H1 (cell line): ENCODE data around the gene NME1. TPM values are rescaled to one million over a fixed set of nuclear protein-coding genes. Genes with fewer than 3 reads are reported as not detected.

Source experiments
- CTCF ChIA-PET: fragments of 300-600 bp; sonication (Branson Sonifier 250); formaldehyde crosslinking; loops from one replicate; lab custom pipeline; 2021; ENCODE audit not compliant: partially characterized antibody; lab: Charles Lee
- POLR2A ChIA-PET: fragments of 300-600 bp; sonication (Branson Sonifier 250); formaldehyde crosslinking; loops from one replicate; lab custom pipeline; 2021; ENCODE audit warnings: inconsistent platforms; ENCODE audit not compliant: partially characterized antibody; lab: Charles Lee
- DNase-seq, 2 experiments: peaks; one replicate each; pipeline versions ENCODE4 v3.0.0 to v3.0.0-alpha.2; 2010 to 2022; ENCODE audit warnings: low spot score in 2 of 2, low read depth in 1 of 2, mixed read lengths in 1 of 2
- FAIRE-seq: peaks from 2 replicates; lab custom pipeline; 2011; peaks lifted over from hg19 to GRCh38; lab: Jason Lieb, UNC
- H2AFZ ChIP-seq: 2 replicates; pipeline ENCODE4 v1.8.1; 2012; ENCODE audit warnings: low read length, inconsistent platforms
- H2AK5ac ChIP-seq: 2 replicates; pipeline ENCODE4 v1.6.1; 2013; ENCODE audit warnings: low read depth, low read length
- H2BK120ac ChIP-seq: replicated peaks from 2 replicates; pipeline ENCODE3; 2013; ENCODE audit warnings: low read depth, low read length, inconsistent platforms
- H2BK12ac ChIP-seq: 2 replicates; pipeline ENCODE4 v1.6.1; 2013; ENCODE audit warnings: low read depth, low read length
- H2BK15ac ChIP-seq: 2 replicates; pipeline ENCODE4 v1.6.1; 2013; ENCODE audit warnings: low read length
- H2BK20ac ChIP-seq: 2 replicates; pipeline ENCODE4 v1.6.1; 2013; ENCODE audit warnings: low read length
- H2BK5ac ChIP-seq: 2 replicates; pipeline ENCODE4 v1.6.1; 2013; ENCODE audit warnings: low read depth, low read length
- H3K14ac ChIP-seq: 2 replicates; pipeline ENCODE4 v1.6.1; 2013; ENCODE audit warnings: inconsistent platforms; ENCODE audit not compliant: insufficient read length
- H3K18ac ChIP-seq: 2 replicates; pipeline ENCODE4 v1.6.1; 2013; ENCODE audit warnings: low read length; ENCODE audit errors: extremely low read depth
- H3K23ac ChIP-seq: 2 replicates; pipeline ENCODE4 v1.6.1; 2013; ENCODE audit warnings: inconsistent platforms; ENCODE audit not compliant: insufficient read length
- H3K23me2 ChIP-seq: 2 replicates; pipeline ENCODE4 v1.6.1; 2013; ENCODE audit warnings: low read depth, low read length
- H3K27ac ChIP-seq: 2 replicates; pipeline ENCODE4 v1.6.1; 2011; ENCODE audit warnings: low read depth, low read length, inconsistent platforms
- H3K27me3 ChIP-seq, 4 experiments: replicated peaks in 1 of 4; 1 replicate in 1 of 4; 2 replicates in 3 of 4; pipeline versions ENCODE4 v1.6.1 to v1.8.1; 2011 to 2013; ENCODE audit warnings: low read length in 3 of 4, mild to moderate bottlenecking in 3 of 4, inconsistent platforms in 2 of 4, mixed read lengths in 2 of 4, moderate library complexity in 1 of 4; ENCODE audit not compliant: control insufficient read depth in 3 of 4, insufficient read depth in 3 of 4; ENCODE audit errors: extremely low read depth in 1 of 4
- H3K36me3 ChIP-seq, 4 experiments: 2 replicates each; pipeline versions ENCODE4 v1.6.1 to v1.8.1; 2011 to 2013; ENCODE audit warnings: mild to moderate bottlenecking in 4 of 4, low read length in 3 of 4, moderate library complexity in 2 of 4, control low read depth in 1 of 4, inconsistent platforms in 1 of 4; ENCODE audit not compliant: insufficient read depth in 4 of 4, control insufficient read depth in 2 of 4
- H3K4ac ChIP-seq: replicated peaks from 2 replicates; pipeline ENCODE3; 2013; ENCODE audit warnings: low read length, low read depth, mixed read lengths, inconsistent platforms; ENCODE audit not compliant: insufficient read length
- H3K4me1 ChIP-seq, 4 experiments: replicated peaks in 1 of 4; 1 replicate in 1 of 4; 2 replicates in 3 of 4; pipeline versions ENCODE4 v1.6.1 to v1.8.1; 2011 to 2013; ENCODE audit warnings: low read length in 3 of 4, inconsistent platforms in 2 of 4, mixed read lengths in 1 of 4; ENCODE audit not compliant: insufficient read depth in 4 of 4, control insufficient read depth in 3 of 4
- H3K4me2 ChIP-seq, 2 experiments: 2 replicates each; pipeline versions ENCODE4 v1.6.1 to v1.8.1; 2011 to 2013; ENCODE audit warnings: low read depth in 2 of 2, low read length in 2 of 2, control low read depth in 1 of 2, inconsistent platforms in 1 of 2, mild to moderate bottlenecking in 1 of 2; ENCODE audit not compliant: insufficient read depth in 1 of 2
- H3K4me3 ChIP-seq, 4 experiments: fragments of 200-600, 300-600 bp in 1 of 4; sonication (generic), shearing (Covaris generic), sonication (Bioruptor Twin) in 1 of 4; 2 replicates each; pipeline versions ENCODE4 v1.5.1 to v1.8.1; 2011 to 2016; ENCODE audit warnings: low read length in 4 of 4, low read depth in 3 of 4, control low read depth in 2 of 4, inconsistent platforms in 2 of 4, mild to moderate bottlenecking in 2 of 4, mixed read lengths in 1 of 4, moderate library complexity in 1 of 4; ENCODE audit not compliant: insufficient read depth in 2 of 4; ENCODE audit errors: extremely low read depth in 1 of 4
- H3K56ac ChIP-seq: replicated peaks from 2 replicates; pipeline ENCODE3; 2013; ENCODE audit warnings: low read depth, mild to moderate bottlenecking, mixed read lengths, low read length, inconsistent platforms; ENCODE audit not compliant: insufficient read length
- H3K79me1 ChIP-seq: 2 replicates; pipeline ENCODE4 v1.6.1; 2013; ENCODE audit warnings: low read depth, low read length, control low read depth
- H3K79me2 ChIP-seq, 2 experiments: 2 replicates each; pipeline versions ENCODE4 v1.6.1 to v1.8.1; 2012 to 2013; ENCODE audit warnings: low read length in 2 of 2, mild to moderate bottlenecking in 2 of 2, inconsistent platforms in 1 of 2; ENCODE audit not compliant: insufficient read depth in 2 of 2, control insufficient read depth in 1 of 2
- H3K9ac ChIP-seq, 4 experiments: replicated peaks in 1 of 4; 1 replicate in 1 of 4; 2 replicates in 3 of 4; pipeline versions ENCODE4 v1.6.1 to v1.8.1; 2011 to 2013; ENCODE audit warnings: low read depth in 3 of 4, low read length in 3 of 4, control low read depth in 2 of 4, mild to moderate bottlenecking in 2 of 4, moderate library complexity in 2 of 4, inconsistent platforms in 1 of 4; ENCODE audit errors: extremely low read depth in 1 of 4
- H3K9me3 ChIP-seq, 2 experiments: 2 replicates each; pipeline versions ENCODE4 v1.6.1 to v1.8.1; 2012 to 2013; ENCODE audit warnings: mild to moderate bottlenecking in 2 of 2, moderate library complexity in 2 of 2, control low read depth in 1 of 2, inconsistent platforms in 1 of 2, low read depth in 1 of 2, low read length in 1 of 2, mixed read lengths in 1 of 2; ENCODE audit not compliant: insufficient read depth in 2 of 2
- H4K20me1 ChIP-seq, 2 experiments: replicated peaks in 1 of 2; 2 replicates each; pipeline versions ENCODE3 to v1.8.1; 2011 to 2013; ENCODE audit warnings: inconsistent platforms in 2 of 2, low read length in 2 of 2, mild to moderate bottlenecking in 1 of 2; ENCODE audit not compliant: insufficient read depth in 2 of 2, control insufficient read depth in 1 of 2
- H4K5ac ChIP-seq: 2 replicates; pipeline ENCODE4 v1.6.1; 2013; ENCODE audit warnings: low read length, low read depth, mixed read lengths, inconsistent platforms; ENCODE audit not compliant: insufficient read length
- H4K8ac ChIP-seq: 2 replicates; pipeline ENCODE4 v1.8.0; 2013; ENCODE audit warnings: mild to moderate bottlenecking, moderate library complexity, low read length, inconsistent platforms; ENCODE audit not compliant: insufficient read depth; ENCODE audit errors: extremely low read depth
- H4K91ac ChIP-seq: replicated peaks from 2 replicates; pipeline ENCODE3; 2013; ENCODE audit warnings: low read length, mixed read lengths, inconsistent platforms; ENCODE audit not compliant: insufficient read length
- MAFK ChIP-seq: IDR thresholded peaks from 2 replicates; pipeline ENCODE4 v1.6.1; 2012; ENCODE audit warnings: low read depth, mild to moderate bottlenecking, improper control_type of control experiment, low read length
- NANOG ChIP-seq: IDR thresholded peaks from 2 replicates; pipeline ENCODE4 v1.6.1; 2011; ENCODE audit warnings: low read length, low read depth, mild to moderate bottlenecking, inconsistent platforms; ENCODE audit not compliant: insufficient read depth, poor library complexity, severe bottlenecking
- WGBS, 2 experiments: shearing (Covaris generic) in 1 of 2; methylation state at CpG; one replicate each; pipeline versions ENCODE4 v1.1.6 to v1.1.7; 2013 to 2015; ENCODE audit warnings: low lambda C conversion rate in 2 of 2, mixed read lengths in 2 of 2, inconsistent platforms in 1 of 2, low coverage in 1 of 2, missing lambda C conversion rate in 1 of 2; ENCODE audit not compliant: insufficient replicate concordance in 2 of 2, insufficient coverage in 1 of 2, insufficient read length in 1 of 2; ENCODE audit errors: extremely low coverage in 1 of 2, missing lambda C conversion rate in 1 of 2; 5-methylcytosine and 5-hydroxymethylcytosine counted together
- polyA plus RNA-seq, 7 experiments: library from polyadenylated mRNA; depleted of rRNA in 3 of 7; stranded (reverse) in 5 of 7; unstranded in 2 of 7; fragments of >200 nt in 5 of 7; fragments of 200-250 nt in 2 of 7; gene quantifications; 1 replicate in 5 of 7; 2 replicates in 1 of 7; 4 replicates in 1 of 7; pipeline versions ENCODE4 v1.2.1 to v1.2.3, GENCODE V29; 2011 to 2013; ENCODE audit warnings: missing spikeins in 2 of 7, mixed read lengths in 2 of 7
- total RNA-seq: library from RNA; stranded (reverse); fragmentation: NEBNext Ultra II Directional; extraction: Animal tissue kit (Norgen Biotek cat#: 25700); gene quantifications from 2 replicates; pipeline ENCODE4 v1.2.1, GENCODE V29; 2021

NME1 gene
- total and polyA plus RNA-seq, 2 of the 8 experiments (the other 6 are each of a cell fraction or from before 2014, with no cell fraction given) = 307 to 380 TPM

DNA sequence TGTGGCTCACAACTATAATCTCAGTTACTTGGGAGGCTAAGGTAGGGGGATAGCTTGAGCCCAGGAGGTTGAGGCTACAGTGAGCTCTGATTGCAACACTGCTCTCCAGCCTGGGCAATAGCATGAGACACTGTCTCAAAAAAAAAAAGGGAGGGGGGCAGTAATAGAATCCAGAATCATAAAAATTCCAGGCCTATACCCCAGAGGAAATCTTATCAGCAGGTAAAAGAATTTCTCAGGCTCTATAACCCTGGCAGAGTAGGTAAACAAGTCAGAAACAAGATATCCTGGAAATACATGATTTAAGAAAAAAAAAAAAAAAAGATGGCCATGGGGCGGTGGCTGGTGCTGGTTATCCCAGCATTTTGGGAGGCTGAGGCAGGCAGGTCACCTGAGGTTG, 45.6 kb upstream of the NME1 start:
- no peak overlapping the region for H3K4me2 ChIP-seq
- CTCF ChIA-PET = interaction anchor here (0.6 to 1.2 kb wide), 3 partner anchors 30 to 324 kb away, joined by 3 read pairs; partner anchors contain the start of gene NME1
- H4K91ac ChIP-seq = no peak overlapping the region
- no peak overlapping the region for H2AFZ ChIP-seq
- WGBS, 2 experiments = 100% methylated on average over 1 of the region's 1 CpG; no CpG with 5 or more reads in 1 of the 2 experiments
- no peak overlapping the region for H2AK5ac ChIP-seq
- H3K23ac ChIP-seq = no peak overlapping the region
- no peak overlapping the region for H4K5ac ChIP-seq
- H3K27ac ChIP-seq = no peak overlapping the region
- no peak overlapping the region; the same call in 1 of the 2 replicates for H4K8ac ChIP-seq
- no peak overlapping the region for H2BK5ac ChIP-seq
- FAIRE-seq (no peak), DNase-seq (no peak)
- no peak overlapping the region for H2BK15ac ChIP-seq
- TF ChIP-seq MAFK (no peak), NANOG (no peak)
- H2BK20ac ChIP-seq = no peak overlapping the region
- H3K56ac ChIP-seq = no peak overlapping the region
- POLR2A ChIA-PET = no interaction called here
- H3K27me3 ChIP-seq = no peaks in the 10 kb centered on the region
- H2BK120ac ChIP-seq = no peak overlapping the region
- H4K20me1 ChIP-seq = peaks cover 0 to 2% of the 10 kb centered on the region in 2 experiments
- no peaks in the 10 kb centered on the region for H3K9me3 ChIP-seq
- H3K14ac ChIP-seq = no peak overlapping the region
- no peaks in the 10 kb centered on the region for H3K23me2 ChIP-seq
- peaks cover 0 to 46% of the 10 kb centered on the region in 2 experiments; a peak in 2 of 4 replicates for H3K79me2 ChIP-seq
- no peak overlapping the region for H3K4ac ChIP-seq
- H3K79me1 ChIP-seq = peaks cover 7% of the 10 kb centered on the region
- H3K4me1 ChIP-seq = no peaks in the 10 kb centered on the region
- no peak overlapping the region for H3K18ac ChIP-seq
- H2BK12ac ChIP-seq = no peak overlapping the region
- no peaks in the 10 kb centered on the region for H3K36me3 ChIP-seq
- no peak overlapping the region for H3K9ac ChIP-seq
- H3K4me3 ChIP-seq = no peak overlapping the region
